HUES6 (cell line): ENCODE measurements around the gene KRTAP9-3.
"Not testable (repeated sequence)": the region's sequence is repeated elsewhere in the genome, so short reads cannot be mapped to it uniquely, and the experiment has no call there.

Source experiments
- H3K27ac ChIP-seq: 2 replicates; pipeline ENCODE4 v1.7.0; 2013; ENCODE audit warnings: low read depth, mild to moderate bottlenecking, low read length, inconsistent platforms
- H3K27me3 ChIP-seq: 2 replicates; pipeline ENCODE4 v1.6.1; 2013; ENCODE audit warnings: low read length; ENCODE audit not compliant: control insufficient read depth, insufficient read depth
- H3K36me3 ChIP-seq: 2 replicates; pipeline ENCODE4 v1.6.1; 2013; ENCODE audit warnings: low read length; ENCODE audit not compliant: control insufficient read depth, insufficient read depth
- H3K4me1 ChIP-seq: 2 replicates; pipeline ENCODE4 v1.6.1; 2013; ENCODE audit warnings: low read length; ENCODE audit not compliant: control insufficient read depth, insufficient read depth
- H3K4me3 ChIP-seq: 2 replicates; pipeline ENCODE4 v1.5.1; 2013; ENCODE audit warnings: low read depth, low read length
- H3K9ac ChIP-seq: one replicate; pipeline ENCODE4 v1.6.1; 2013; ENCODE audit warnings: mild to moderate bottlenecking, low read length
- H3K9me3 ChIP-seq: 2 replicates; pipeline ENCODE4 v1.6.1; 2013; ENCODE audit warnings: low read depth, low read length; ENCODE audit not compliant: control insufficient read depth, insufficient read depth

The KRTAP9-3 gene

DNA sequence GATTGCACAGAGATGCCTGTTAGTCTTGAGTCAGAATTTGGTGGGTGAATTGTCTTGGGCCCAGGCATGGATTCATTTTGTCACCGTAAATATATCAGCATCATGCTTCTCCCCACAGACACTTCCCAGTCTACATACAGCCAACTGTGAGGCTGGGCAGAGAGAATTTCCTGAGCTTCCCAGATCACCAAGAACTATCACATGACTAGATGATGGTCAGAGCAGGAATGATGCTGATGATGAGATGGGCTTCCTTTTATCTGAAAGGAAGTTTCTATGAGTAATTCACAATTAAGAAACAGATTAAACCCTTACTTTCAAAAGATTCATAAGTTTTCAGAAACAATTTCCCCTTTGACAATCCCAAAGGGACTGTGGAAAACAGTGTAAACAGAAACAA is 22.6 kb downstream of the KRTAP9-3 start:
- Histone ChIP-seq H3K36me3 (no peaks in the 10 kb centered on the region), H3K9ac (no peak overlapping the region), H3K4me3 (no peak overlapping the region), H3K27me3 (peaks cover 48% of the 10 kb centered on the region), H3K9me3 (no peaks in the 10 kb centered on the region), H3K27ac (no peak overlapping the region), H3K4me1 (no peaks in the 10 kb centered on the region)

DNA sequence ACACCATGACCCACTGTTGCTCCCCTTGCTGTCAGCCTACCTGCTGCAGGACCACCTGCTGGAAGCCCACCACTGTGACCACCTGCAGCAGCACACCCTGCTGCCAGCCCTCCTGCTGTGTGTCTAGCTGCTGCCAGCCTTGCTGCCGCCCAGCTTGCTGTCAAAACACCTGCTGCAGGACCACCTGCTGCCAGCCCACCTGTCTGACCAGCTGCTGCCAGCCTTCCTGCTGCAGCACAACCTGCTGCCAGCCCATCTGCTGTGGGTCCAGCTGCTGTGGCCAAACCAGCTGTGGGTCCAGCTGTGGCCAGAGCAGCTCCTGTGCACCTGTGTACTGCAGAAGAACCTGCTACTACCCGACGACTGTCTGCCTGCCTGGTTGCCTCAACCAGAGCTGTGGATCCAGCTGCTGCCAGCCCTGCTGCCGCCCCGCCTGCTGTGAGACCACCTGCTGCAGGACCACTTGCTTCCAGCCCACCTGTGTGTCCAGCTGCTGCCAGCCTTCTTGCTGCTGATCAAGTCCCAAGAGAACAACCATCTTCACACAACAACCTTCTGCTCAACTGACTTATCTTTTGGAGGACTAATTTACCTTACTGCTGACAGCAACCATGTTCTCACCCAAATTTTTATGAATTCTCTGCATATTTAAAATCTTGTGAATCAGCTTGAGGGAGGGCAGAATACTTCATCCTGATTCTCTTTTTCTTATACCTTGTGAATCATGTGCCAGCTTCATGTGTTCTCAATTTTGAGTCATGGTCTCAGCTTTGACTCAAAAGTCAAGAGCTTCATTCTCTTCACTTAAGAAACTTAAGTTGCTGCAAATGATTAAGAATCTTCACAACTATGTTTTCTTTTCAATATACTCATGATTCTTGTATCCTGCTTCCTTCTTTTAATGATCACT is 23.4 kb downstream of the KRTAP9-3 start, which contains the start of gene KRTAP9-9:
Gene KRTAP9-9, plus strand, starts transcription at position 4 of the 910 bp plus-strand sequence.
- H3K27ac ChIP-seq, H3K9ac ChIP-seq, H3K4me3 ChIP-seq, H3K4me1 ChIP-seq, H3K36me3 ChIP-seq, H3K9me3 ChIP-seq: not testable (repeated sequence)
- peaks cover 46% of the 10 kb centered on the region for H3K27me3 ChIP-seq

DNA sequence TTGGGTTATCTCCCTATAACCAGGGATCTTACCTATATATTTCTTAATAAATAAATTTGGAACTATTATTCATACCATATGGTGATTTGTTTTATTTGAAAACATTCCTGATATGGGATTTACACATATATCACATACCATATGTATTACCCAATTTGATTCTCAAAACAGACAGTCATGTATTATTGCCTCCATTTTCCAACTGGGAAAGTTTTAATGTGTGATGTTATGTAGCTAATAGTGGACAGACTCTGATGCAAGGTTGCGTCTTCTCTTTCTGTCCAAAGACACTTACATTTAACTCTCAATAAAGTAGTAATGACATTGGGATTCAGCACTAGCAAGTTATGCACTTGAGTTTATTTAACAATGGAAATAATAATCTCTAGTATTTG is 24.0 kb downstream of the KRTAP9-3 start:
- H3K4me3 ChIP-seq: no peak overlapping the region
- no peaks in the 10 kb centered on the region for H3K4me1 ChIP-seq
- peaks cover 44% of the 10 kb centered on the region for H3K27me3 ChIP-seq
- H3K27ac ChIP-seq: no peak overlapping the region
- H3K9ac ChIP-seq: no peak overlapping the region
- H3K36me3 ChIP-seq: no peaks in the 10 kb centered on the region
- no peaks in the 10 kb centered on the region for H3K9me3 ChIP-seq

DNA sequence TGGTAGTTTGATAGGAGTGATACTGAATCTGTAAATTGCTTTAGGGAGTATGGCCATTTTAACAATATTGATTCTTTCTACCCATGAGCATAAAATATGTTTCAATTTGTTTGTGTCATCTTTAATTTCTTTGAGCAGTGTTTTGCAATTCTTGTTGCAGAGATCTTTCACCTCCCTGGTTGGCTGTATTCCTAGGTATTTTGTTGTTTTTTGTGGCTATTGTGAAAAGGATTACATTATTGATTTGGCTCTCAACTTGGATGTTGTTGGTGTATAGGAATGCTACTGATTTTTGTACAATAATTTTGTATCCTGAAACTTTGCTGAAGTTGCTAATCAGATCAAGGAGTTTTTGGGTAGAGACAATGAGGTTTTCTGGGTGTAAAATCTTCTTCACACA is 26.2 kb downstream of the KRTAP9-3 start:
- peaks cover 34% of the 10 kb centered on the region for H3K27me3 ChIP-seq
- H3K9ac ChIP-seq: no peak overlapping the region
- no peaks in the 10 kb centered on the region for H3K4me1 ChIP-seq
- H3K36me3 ChIP-seq: no peaks in the 10 kb centered on the region
- H3K4me3 ChIP-seq: no peak overlapping the region
- H3K9me3 ChIP-seq: no peaks in the 10 kb centered on the region
- no peak overlapping the region for H3K27ac ChIP-seq

DNA sequence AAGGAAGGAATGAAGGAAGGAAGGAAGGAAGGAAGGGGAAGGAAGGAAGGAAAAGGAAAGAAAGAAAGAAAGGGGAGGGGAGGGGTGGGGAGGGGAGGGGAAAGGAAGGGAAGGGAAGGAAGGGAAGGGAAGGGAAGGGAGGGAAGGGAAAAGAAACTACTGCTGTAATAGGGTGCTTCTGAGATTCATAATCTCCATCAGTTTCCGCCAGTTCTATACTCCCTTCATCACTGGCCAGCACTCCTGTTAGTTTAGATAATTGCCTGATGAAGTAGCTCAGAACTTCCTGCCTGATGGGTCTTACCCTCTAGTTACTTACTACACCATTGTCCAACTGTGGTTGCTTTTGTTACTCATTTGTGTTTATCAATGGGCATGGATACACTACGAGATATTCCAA is 31.0 kb downstream of the KRTAP9-3 start:
- Histone ChIP-seq H3K9ac (no peak overlapping the region), H3K27me3 (peaks cover 33% of the 10 kb centered on the region; the same call in 1 of the 2 replicates), H3K4me1 (no peaks in the 10 kb centered on the region), H3K4me3 (no peak overlapping the region), H3K36me3 (no peaks in the 10 kb centered on the region), H3K27ac (no peak overlapping the region), H3K9me3 (no peaks in the 10 kb centered on the region)

DNA sequence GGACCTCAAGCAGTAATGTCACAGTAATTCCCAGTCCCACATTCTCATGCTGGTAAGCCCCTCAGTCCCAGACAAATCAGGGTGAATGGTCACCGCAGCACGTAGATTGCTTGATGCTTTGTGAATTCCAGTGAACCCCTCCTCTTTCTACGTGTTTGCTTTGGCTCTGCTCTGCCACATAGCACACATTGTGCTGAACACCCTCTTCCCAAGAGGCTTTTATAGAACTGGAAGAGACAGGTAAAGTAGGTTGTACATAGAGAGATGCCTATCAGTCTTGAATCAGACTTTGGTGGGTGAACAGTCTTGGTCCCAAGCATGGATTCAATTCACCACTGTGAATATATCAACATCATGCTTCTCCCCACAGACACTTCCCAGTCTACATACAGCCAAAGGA is 32.4 kb downstream of the KRTAP9-3 start:
- Histone ChIP-seq H3K27me3 (peaks cover 23% of the 10 kb centered on the region; the same call in 1 of the 2 replicates), H3K27ac (no peak overlapping the region), H3K9ac (no peak overlapping the region), H3K4me1 (no peaks in the 10 kb centered on the region), H3K9me3 (no peaks in the 10 kb centered on the region), H3K36me3 (no peaks in the 10 kb centered on the region), H3K4me3 (no peak overlapping the region)

DNA sequence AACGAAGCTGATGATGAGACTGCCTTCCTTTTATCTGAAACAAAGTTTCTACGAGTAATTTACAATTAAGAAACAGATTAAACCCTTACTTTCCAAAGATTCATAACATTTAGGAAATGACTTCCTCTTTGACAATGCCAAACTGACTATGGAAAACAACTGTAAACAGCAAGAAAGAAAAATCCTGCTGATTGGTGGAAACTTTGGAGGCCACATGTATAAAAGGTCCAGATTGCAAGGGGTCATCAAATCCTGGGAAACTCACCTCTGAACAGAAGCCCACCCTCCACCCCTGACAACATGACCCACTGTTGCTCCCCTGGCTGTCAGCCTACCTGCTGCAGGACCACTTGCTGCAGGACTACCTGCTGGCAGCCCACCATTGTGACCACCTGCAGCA is 32.8 kb downstream of the KRTAP9-3 start, which contains the start of gene KRTAP9-6:
Gene KRTAP9-6, plus strand, starts transcription at position 301 of the 400 bp plus-strand sequence. Its CDS starts 0 bp downstream, at position 301.
- Histone ChIP-seq H3K4me3 (no peak within 1 kb of the TSS), H3K9me3 (no peaks in the 10 kb centered on the region), H3K4me1 (no peaks in the 10 kb centered on the region), H3K27ac (no peak within 1 kb of the TSS), H3K27me3 (peaks cover 23% of the 10 kb centered on the region; the same call in 1 of the 2 replicates), H3K36me3 (no peaks in the 10 kb centered on the region), H3K9ac (no peak within 1 kb of the TSS)

DNA sequence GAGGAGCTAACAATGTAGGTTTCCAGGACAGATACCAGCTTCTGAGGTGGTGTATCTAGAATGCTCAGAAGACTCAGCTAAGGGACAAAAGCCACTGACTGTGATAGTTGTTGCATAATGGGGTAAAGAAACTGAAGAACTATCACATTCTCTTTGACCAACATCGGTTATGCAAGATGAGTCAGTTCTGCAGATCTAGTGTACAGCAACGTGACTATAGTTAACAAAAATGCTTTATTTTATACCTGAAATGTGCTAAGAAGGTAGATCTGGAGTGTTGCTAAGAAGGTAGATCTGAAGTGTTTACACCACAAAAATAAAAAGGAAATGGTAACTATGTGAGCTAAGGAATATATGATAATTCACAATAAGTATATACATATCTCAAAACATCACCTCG is 35.5 kb downstream of the KRTAP9-3 start:
- no peak overlapping the region for H3K4me3 ChIP-seq
- no peaks in the 10 kb centered on the region for H3K9me3 ChIP-seq
- no peaks in the 10 kb centered on the region for H3K4me1 ChIP-seq
- H3K36me3 ChIP-seq: no peaks in the 10 kb centered on the region
- peaks cover 19% of the 10 kb centered on the region; the same call in 1 of the 2 replicates for H3K27me3 ChIP-seq
- no peak overlapping the region for H3K9ac ChIP-seq
- no peak overlapping the region for H3K27ac ChIP-seq

DNA sequence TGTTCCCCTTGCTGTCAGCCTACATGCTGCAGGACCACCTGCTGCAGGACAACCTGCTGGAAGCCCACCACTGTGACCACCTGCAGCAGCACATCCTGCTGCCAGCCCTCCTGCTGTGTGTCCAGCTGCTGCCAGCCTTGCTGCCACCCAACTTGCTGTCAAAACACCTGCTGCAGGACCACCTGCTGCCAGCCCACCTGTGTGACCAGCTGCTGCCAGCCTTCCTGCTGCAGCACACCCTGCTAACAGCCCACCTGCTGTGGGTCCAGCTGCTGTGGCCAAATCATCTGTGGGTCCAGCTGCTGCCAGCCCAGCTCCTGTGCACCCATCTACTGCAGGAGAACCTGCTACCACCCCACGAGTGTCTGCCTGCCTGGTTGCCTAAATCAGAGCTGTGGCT is 39.1 kb downstream of the KRTAP9-3 start:
- not testable (repeated sequence) for H3K4me1 ChIP-seq

DNA sequence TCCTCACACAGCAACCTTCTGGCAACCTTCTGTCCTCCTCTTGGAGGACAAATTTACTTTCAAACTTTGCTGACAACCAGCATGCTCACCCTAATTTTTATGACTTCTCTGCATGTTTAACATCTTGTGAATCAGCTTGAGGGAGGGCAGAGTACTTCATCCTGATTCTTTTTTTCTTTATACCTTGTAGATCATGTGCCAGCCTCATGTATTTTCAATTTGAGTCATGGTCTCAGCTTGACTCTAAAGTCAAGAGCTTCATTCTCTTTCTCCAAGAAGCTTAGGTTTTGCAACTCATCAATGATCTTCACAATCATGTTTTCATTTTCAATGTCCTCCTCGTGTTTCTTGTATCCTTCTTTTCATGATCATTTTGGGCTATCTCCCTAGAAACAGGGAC is 39.6 kb downstream of the KRTAP9-3 start:
- Histone ChIP-seq H3K4me1 (no peaks in the 10 kb centered on the region), H3K9ac (no peak overlapping the region), H3K9me3 (no peaks in the 10 kb centered on the region), H3K27me3 (peaks cover 18% of the 10 kb centered on the region; the same call in 1 of the 2 replicates), H3K27ac (no peak overlapping the region), H3K4me3 (no peak overlapping the region), H3K36me3 (no peaks in the 10 kb centered on the region)

More for the DNA sequence above, 39.1 kb downstream of the KRTAP9-3 start:
- not testable (repeated sequence) for H3K36me3 ChIP-seq, H3K4me3 ChIP-seq, H3K9me3 ChIP-seq, H3K27ac ChIP-seq, H3K9ac ChIP-seq
- peaks cover 16% of the 10 kb centered on the region; the same call in 1 of the 2 replicates for H3K27me3 ChIP-seq

DNA sequence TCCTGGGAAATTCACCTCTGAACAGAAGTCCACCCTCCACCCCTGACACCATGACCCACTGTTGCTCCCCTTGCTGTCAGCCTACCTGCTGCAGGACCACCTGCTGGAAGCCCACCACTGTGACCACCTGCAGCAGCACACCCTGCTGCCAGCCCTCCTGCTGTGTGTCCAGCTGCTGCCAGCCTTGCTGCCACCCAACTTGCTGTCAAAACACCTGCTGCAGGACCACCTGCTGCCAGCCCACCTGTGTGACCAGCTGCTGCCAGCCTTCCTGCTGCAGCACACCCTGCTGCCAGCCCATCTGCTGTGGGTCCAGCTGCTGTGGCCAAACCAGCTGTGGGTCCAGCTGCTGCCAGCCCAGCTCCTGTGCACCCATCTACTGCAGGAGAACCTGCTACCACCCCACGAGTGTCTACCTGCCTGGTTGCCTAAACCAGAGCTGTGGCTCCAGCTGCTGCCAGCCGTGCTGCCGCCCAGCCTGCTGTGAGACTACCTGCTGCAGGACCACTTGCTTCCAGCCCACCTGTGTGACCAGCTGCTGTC is 43.5 kb downstream of the KRTAP9-3 start, which contains the start of gene KRTAP9-7:
Gene KRTAP9-7, plus strand, starts transcription at position 51 of the 543 bp plus-strand sequence. Its CDS starts 0 bp downstream, at position 51.
- not testable (repeated sequence) for H3K4me3 ChIP-seq, H3K4me1 ChIP-seq, H3K9ac ChIP-seq, H3K36me3 ChIP-seq, H3K9me3 ChIP-seq, H3K27ac ChIP-seq
- H3K27me3 ChIP-seq: peaks cover 21% of the 10 kb centered on the region; the same call in 1 of the 2 replicates
